C4-2B (cell line): ENCODE results near the gene ZSCAN5A.

Experiments
- ZFX ChIP-seq: fragments of 450-650 bp; IDR thresholded peaks from 2 replicates; pipeline ENCODE4 v1.6.1; 2017
- TF ChIP-seq, protein P1 (sequence below): fragments of 450-650 bp; conservative IDR thresholded peaks from 2 replicates; pipeline ENCODE4 v1.5.1; 2017; ENCODE audit warnings: mild to moderate bottlenecking

DNA sequence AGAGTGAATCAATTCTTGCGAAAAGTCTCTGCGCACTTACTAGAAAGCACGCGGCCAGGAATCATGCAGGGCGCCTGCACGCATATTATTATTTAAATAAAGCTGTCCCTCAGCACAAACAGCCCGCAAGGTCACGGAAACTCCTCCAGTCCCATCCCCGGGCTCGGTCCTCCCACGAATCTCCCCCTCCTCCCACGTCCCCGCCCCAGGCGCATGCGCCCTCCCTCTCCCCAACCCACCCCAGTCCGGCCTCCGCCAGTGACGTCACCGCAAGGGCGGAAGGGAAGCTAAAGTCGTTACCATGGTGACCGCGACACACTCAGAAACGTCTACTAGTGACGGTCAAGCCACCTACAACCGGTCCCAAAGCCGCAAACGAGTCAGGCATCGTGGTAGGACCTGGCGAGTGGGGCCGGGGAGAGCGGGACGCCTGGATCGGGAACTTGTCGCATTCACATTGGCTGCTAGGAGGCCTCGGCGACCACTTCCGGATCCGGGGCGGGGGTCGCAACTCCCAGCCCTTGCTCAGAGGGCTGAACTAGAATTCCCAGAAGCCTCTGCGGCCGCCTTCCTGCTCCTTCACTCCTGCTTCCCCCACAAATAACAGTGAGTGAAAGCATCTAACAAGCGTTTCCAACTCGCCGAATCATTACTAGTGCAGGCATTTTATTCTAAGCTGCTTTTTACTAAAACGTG lies at the start of gene ZSCAN5A:
- TF ChIP-seq, protein P1, sequence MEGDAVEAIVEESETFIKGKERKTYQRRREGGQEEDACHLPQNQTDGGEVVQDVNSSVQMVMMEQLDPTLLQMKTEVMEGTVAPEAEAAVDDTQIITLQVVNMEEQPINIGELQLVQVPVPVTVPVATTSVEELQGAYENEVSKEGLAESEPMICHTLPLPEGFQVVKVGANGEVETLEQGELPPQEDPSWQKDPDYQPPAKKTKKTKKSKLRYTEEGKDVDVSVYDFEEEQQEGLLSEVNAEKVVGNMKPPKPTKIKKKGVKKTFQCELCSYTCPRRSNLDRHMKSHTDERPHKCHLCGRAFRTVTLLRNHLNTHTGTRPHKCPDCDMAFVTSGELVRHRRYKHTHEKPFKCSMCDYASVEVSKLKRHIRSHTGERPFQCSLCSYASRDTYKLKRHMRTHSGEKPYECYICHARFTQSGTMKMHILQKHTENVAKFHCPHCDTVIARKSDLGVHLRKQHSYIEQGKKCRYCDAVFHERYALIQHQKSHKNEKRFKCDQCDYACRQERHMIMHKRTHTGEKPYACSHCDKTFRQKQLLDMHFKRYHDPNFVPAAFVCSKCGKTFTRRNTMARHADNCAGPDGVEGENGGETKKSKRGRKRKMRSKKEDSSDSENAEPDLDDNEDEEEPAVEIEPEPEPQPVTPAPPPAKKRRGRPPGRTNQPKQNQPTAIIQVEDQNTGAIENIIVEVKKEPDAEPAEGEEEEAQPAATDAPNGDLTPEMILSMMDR = no peak
- TF ChIP-seq ZFX = no peak; the same call in 1 of the 2 replicates
